Measurements from ENCODE around the gene HLA-DRB1.
"Not testable (repeated sequence)": the region's sequence is repeated elsewhere in the genome, so short reads cannot be mapped to it uniquely, and the experiment has no call there.

HLA-DRB1 gene

GRCh38 chr6:32589596-32590449, at the start of gene HLA-DRB1:
TSS of gene HLA-DRB1 (minus strand) at chr6:32589848. CDS start at chr6:32589742, 106 bp downstream.
- Histone ChIP-seq H3K27me3 (replicated peaks; ENCODE audit: control insufficient read depth, insufficient read depth, low read length) (no peaks in the 10 kb centered on the region), H3K4me3 (ENCODE audit: low read length) (peak within 1 kb of the TSS; percentile 61), H3K36me3 (ENCODE audit: control insufficient read depth, insufficient read depth, low read length, severe bottlenecking) (no peaks in the 10 kb centered on the region), H3K9ac (ENCODE audit: low read length) (no peak within 1 kb of the TSS), H3K9me3 (ENCODE audit: control insufficient read depth, low read length) (no peaks in the 10 kb centered on the region), H3K4me1 (ENCODE audit: control insufficient read depth, insufficient read depth, low read length) (peaks cover 2% of the 10 kb centered on the region)
- DNase-seq (ENCODE audit: low read depth): peak; percentile 7

GRCh38 chr6:32638532-32639219, 49.0 kb upstream of the HLA-DRB1 start:
- Histone ChIP-seq H3K9ac (ENCODE audit: low read length) (no peak overlapping the region), H3K36me3 (ENCODE audit: control insufficient read depth, insufficient read depth, low read length, severe bottlenecking) (no peaks in the 10 kb centered on the region), H3K4me3 (ENCODE audit: low read length) (no peak overlapping the region), H3K27me3 (replicated peaks; ENCODE audit: control insufficient read depth, insufficient read depth, low read length) (no peaks in the 10 kb centered on the region), H3K4me1 (ENCODE audit: control insufficient read depth, insufficient read depth, low read length) (no peaks in the 10 kb centered on the region), H3K9me3 (ENCODE audit: control insufficient read depth, low read length) (no peaks in the 10 kb centered on the region)
- DNase-seq (ENCODE audit: low read depth): no peak

- H3K27me3 ChIP-seq (replicated peaks; ENCODE audit: control insufficient read depth, insufficient read depth, low read length): no peaks in the 10 kb centered on the region
- H3K9ac ChIP-seq (ENCODE audit: low read length): no peak overlapping the region
- no peak overlapping the region for H3K4me3 ChIP-seq (ENCODE audit: low read length)
- DNase-seq (ENCODE audit: low read depth): no peak
- no peaks in the 10 kb centered on the region for H3K9me3 ChIP-seq (ENCODE audit: control insufficient read depth, low read length)
- no peaks in the 10 kb centered on the region for H3K4me1 ChIP-seq (ENCODE audit: control insufficient read depth, insufficient read depth, low read length)
- no peaks in the 10 kb centered on the region for H3K36me3 ChIP-seq (ENCODE audit: control insufficient read depth, insufficient read depth, low read length, severe bottlenecking)
These were observed 48.2 kb upstream of the HLA-DRB1 start for GRCh38 chr6:32637883-32638282.

GRCh38 chr6:32637219-32637880, 47.7 kb upstream of the HLA-DRB1 start, which contains the start of gene HLA-DQA1:
TSS of gene HLA-DQA1 (plus strand) at chr6:32637406. CDS start at chr6:32637459, 53 bp downstream.
- H3K36me3 ChIP-seq (ENCODE audit: control insufficient read depth, insufficient read depth, low read length, severe bottlenecking): no peaks in the 10 kb centered on the region
- H3K4me1 ChIP-seq (ENCODE audit: control insufficient read depth, insufficient read depth, low read length): no peaks in the 10 kb centered on the region
- no peak within 1 kb of the TSS for H3K4me3 ChIP-seq (ENCODE audit: low read length)
- no peaks in the 10 kb centered on the region for H3K9me3 ChIP-seq (ENCODE audit: control insufficient read depth, low read length)
- no peak for DNase-seq (ENCODE audit: low read depth)
- H3K27me3 ChIP-seq (replicated peaks; ENCODE audit: control insufficient read depth, insufficient read depth, low read length): no peaks in the 10 kb centered on the region
- H3K9ac ChIP-seq (ENCODE audit: low read length): no peak within 1 kb of the TSS

GRCh38 chr6:32635526-32636123, 46.0 kb upstream of the HLA-DRB1 start:
- Histone ChIP-seq H3K9me3 (ENCODE audit: control insufficient read depth, low read length) (no peaks in the 10 kb centered on the region), H3K9ac (ENCODE audit: low read length) (no peak overlapping the region), H3K4me3 (ENCODE audit: low read length) (no peak overlapping the region), H3K27me3 (replicated peaks; ENCODE audit: control insufficient read depth, insufficient read depth, low read length) (no peaks in the 10 kb centered on the region), H3K4me1 (ENCODE audit: control insufficient read depth, insufficient read depth, low read length) (no peaks in the 10 kb centered on the region), H3K36me3 (ENCODE audit: control insufficient read depth, insufficient read depth, low read length, severe bottlenecking) (no peaks in the 10 kb centered on the region)
- no peak for DNase-seq (ENCODE audit: low read depth)

GRCh38 chr6:32629793-32630192, 40.1 kb upstream of the HLA-DRB1 start:
- H3K4me1 ChIP-seq (ENCODE audit: control insufficient read depth, insufficient read depth, low read length); H3K9me3 ChIP-seq (ENCODE audit: control insufficient read depth, low read length); H3K36me3 ChIP-seq (ENCODE audit: control insufficient read depth, insufficient read depth, low read length, severe bottlenecking); DNase-seq (ENCODE audit: low read depth); H3K4me3 ChIP-seq (ENCODE audit: low read length); H3K27me3 ChIP-seq (replicated peaks; ENCODE audit: control insufficient read depth, insufficient read depth, low read length); H3K9ac ChIP-seq (ENCODE audit: low read length): not testable (repeated sequence)

GRCh38 chr6:32627831-32628230, 38.2 kb upstream of the HLA-DRB1 start:
- no peaks in the 10 kb centered on the region for H3K4me1 ChIP-seq (ENCODE audit: control insufficient read depth, insufficient read depth, low read length)
- H3K9me3 ChIP-seq (ENCODE audit: control insufficient read depth, low read length): no peaks in the 10 kb centered on the region
- no peak overlapping the region for H3K4me3 ChIP-seq (ENCODE audit: low read length)
- no peaks in the 10 kb centered on the region for H3K36me3 ChIP-seq (ENCODE audit: control insufficient read depth, insufficient read depth, low read length, severe bottlenecking)
- H3K9ac ChIP-seq (ENCODE audit: low read length): no peak overlapping the region
- DNase-seq (ENCODE audit: low read depth): no peak
- no peaks in the 10 kb centered on the region for H3K27me3 ChIP-seq (replicated peaks; ENCODE audit: control insufficient read depth, insufficient read depth, low read length)

- H3K36me3 ChIP-seq (ENCODE audit: control insufficient read depth, insufficient read depth, low read length, severe bottlenecking): no peaks in the 10 kb centered on the region
- no peak overlapping the region for H3K4me3 ChIP-seq (ENCODE audit: low read length)
- H3K9me3 ChIP-seq (ENCODE audit: control insufficient read depth, low read length): no peaks in the 10 kb centered on the region
These were observed 37.6 kb upstream of the HLA-DRB1 start for GRCh38 chr6:32627249-32627648.

GRCh38 chr6:32625137-32625536, 35.5 kb upstream of the HLA-DRB1 start:
- Histone ChIP-seq H3K36me3 (ENCODE audit: control insufficient read depth, insufficient read depth, low read length, severe bottlenecking) (no peaks in the 10 kb centered on the region), H3K27me3 (replicated peaks; ENCODE audit: control insufficient read depth, insufficient read depth, low read length) (no peaks in the 10 kb centered on the region), H3K4me1 (ENCODE audit: control insufficient read depth, insufficient read depth, low read length) (no peaks in the 10 kb centered on the region), H3K9me3 (ENCODE audit: control insufficient read depth, low read length) (no peaks in the 10 kb centered on the region), H3K9ac (ENCODE audit: low read length) (no peak overlapping the region), H3K4me3 (ENCODE audit: low read length) (no peak overlapping the region)
- no peak for DNase-seq (ENCODE audit: low read depth)

More at GRCh38 chr6:32627249-32627648, 37.6 kb upstream of the HLA-DRB1 start:
- Histone ChIP-seq H3K9ac (ENCODE audit: low read length) (no peak overlapping the region), H3K27me3 (replicated peaks; ENCODE audit: control insufficient read depth, insufficient read depth, low read length) (no peaks in the 10 kb centered on the region), H3K4me1 (ENCODE audit: control insufficient read depth, insufficient read depth, low read length) (no peaks in the 10 kb centered on the region)
- no peak for DNase-seq (ENCODE audit: low read depth)

- Histone ChIP-seq H3K9ac (ENCODE audit: low read length) (no peak overlapping the region), H3K4me1 (ENCODE audit: control insufficient read depth, insufficient read depth, low read length) (no peaks in the 10 kb centered on the region), H3K36me3 (ENCODE audit: control insufficient read depth, insufficient read depth, low read length, severe bottlenecking) (no peaks in the 10 kb centered on the region), H3K27me3 (replicated peaks; ENCODE audit: control insufficient read depth, insufficient read depth, low read length) (no peaks in the 10 kb centered on the region), H3K4me3 (ENCODE audit: low read length) (no peak overlapping the region), H3K9me3 (ENCODE audit: control insufficient read depth, low read length) (no peaks in the 10 kb centered on the region)
- DNase-seq (ENCODE audit: low read depth): no peak
These were observed 34.9 kb upstream of the HLA-DRB1 start for GRCh38 chr6:32624565-32624964.

- H3K4me3 ChIP-seq (ENCODE audit: low read length): no peak overlapping the region
- no peaks in the 10 kb centered on the region for H3K36me3 ChIP-seq (ENCODE audit: control insufficient read depth, insufficient read depth, low read length, severe bottlenecking)
- H3K4me1 ChIP-seq (ENCODE audit: control insufficient read depth, insufficient read depth, low read length): no peaks in the 10 kb centered on the region
- no peak overlapping the region for H3K9ac ChIP-seq (ENCODE audit: low read length)
- H3K9me3 ChIP-seq (ENCODE audit: control insufficient read depth, low read length): no peaks in the 10 kb centered on the region
- no peaks in the 10 kb centered on the region for H3K27me3 ChIP-seq (replicated peaks; ENCODE audit: control insufficient read depth, insufficient read depth, low read length)
- no peak for DNase-seq (ENCODE audit: low read depth)
These were observed 34.0 kb upstream of the HLA-DRB1 start for GRCh38 chr6:32623693-32624092.

All from adipocyte (in vitro differentiated cells).